Measurements from ENCODE around the gene RALGPS1.

The RALGPS1 gene

GRCh38 chr9:127148014-127148413 lies 233.4 kb downstream of the RALGPS1 start:
- in situ Hi-C loops (cut with HindIII; ENCODE audit: low pct_ligation_motif_present, low pct_unique_long_range_greater_than_20kb, low sequenced_read_pairs): no loop called here

GRCh38 chr9:127149010-127149409 lies 234.4 kb downstream of the RALGPS1 start:
- DNase-seq: no peak
- in situ Hi-C loops (cut with HindIII; ENCODE audit: low pct_ligation_motif_present, low pct_unique_long_range_greater_than_20kb, low sequenced_read_pairs): no loop called here

More at GRCh38 chr9:127148014-127148413, 233.4 kb downstream of the RALGPS1 start:
- no peak for DNase-seq

GRCh38 chr9:127149463-127150390 lies 235.1 kb downstream of the RALGPS1 start:
- DNase-seq: no peak

DNA sequence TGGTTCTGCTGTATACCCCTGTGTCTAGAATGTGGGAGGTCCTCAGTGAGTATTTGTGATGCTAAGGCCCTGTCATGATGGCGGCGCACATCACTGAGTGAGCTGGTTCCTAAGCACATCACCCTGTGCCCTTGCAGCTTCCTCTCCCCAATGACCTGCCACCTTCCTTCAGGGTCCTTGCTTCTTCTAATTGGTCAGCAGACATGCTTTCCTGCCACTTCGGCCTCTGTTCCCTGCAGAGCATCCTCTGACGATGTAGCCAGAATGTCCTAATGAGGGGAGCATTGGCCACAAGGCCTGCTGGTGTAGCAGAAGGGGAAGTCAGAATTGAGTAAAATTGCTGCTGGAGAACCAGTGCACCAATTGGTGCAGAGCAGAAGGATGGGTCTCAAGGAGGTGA lies 238.9 kb downstream of the RALGPS1 start:
- DNase-seq: no peak
- in situ Hi-C loops (cut with HindIII; ENCODE audit: low pct_ligation_motif_present, low pct_unique_long_range_greater_than_20kb, low sequenced_read_pairs): no loop called here

More at GRCh38 chr9:127149463-127150390, 235.1 kb downstream of the RALGPS1 start:
- in situ Hi-C loops (cut with HindIII; ENCODE audit: low pct_ligation_motif_present, low pct_unique_long_range_greater_than_20kb, low sequenced_read_pairs): no loop called here

- in situ Hi-C loops (cut with HindIII; ENCODE audit: low pct_ligation_motif_present, low pct_unique_long_range_greater_than_20kb, low sequenced_read_pairs): no loop called here
- no peak for DNase-seq
Measured at GRCh38 chr9:127154003-127154389, 239.4 kb downstream of the RALGPS1 start.

GRCh38 chr9:127154390-127155191 lies 240.0 kb downstream of the RALGPS1 start:
- in situ Hi-C loops (cut with HindIII; ENCODE audit: low pct_ligation_motif_present, low pct_unique_long_range_greater_than_20kb, low sequenced_read_pairs): no loop called here
- DNase-seq: no peak

DNA sequence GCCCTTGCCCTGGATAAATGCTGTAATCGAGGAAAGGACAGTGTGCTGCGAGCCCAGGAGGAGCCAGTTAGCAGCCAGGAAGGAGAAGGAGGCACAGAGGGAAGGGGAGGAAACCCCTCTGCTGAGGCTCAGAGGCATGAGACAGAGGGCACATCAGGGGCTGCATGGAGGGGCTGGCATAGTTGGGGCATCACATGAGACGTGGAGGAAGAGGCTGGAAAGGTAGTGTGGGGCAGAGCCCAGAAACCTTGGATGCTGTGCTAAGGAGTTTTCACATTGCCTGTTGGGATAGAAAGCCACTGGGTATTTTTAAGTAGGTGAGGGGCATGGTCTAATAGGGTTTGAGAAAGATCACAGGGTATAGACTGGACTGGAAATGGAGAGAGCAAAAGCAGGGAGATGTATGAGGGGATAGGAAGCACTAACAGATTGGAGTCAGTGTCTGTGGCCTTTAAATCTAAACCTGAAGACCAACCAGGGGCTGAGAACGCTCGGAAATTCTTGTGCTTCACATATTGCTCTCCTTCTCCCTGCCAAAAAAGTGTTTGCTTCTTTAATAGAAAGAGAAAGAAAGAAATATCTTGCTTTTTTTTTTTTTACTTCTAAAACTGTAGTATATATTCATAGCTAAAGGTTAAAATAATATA lies 240.9 kb downstream of the RALGPS1 start:
- DNase-seq: no peak
- in situ Hi-C loops (cut with HindIII; ENCODE audit: low pct_ligation_motif_present, low pct_unique_long_range_greater_than_20kb, low sequenced_read_pairs): no loop called here

DNA sequence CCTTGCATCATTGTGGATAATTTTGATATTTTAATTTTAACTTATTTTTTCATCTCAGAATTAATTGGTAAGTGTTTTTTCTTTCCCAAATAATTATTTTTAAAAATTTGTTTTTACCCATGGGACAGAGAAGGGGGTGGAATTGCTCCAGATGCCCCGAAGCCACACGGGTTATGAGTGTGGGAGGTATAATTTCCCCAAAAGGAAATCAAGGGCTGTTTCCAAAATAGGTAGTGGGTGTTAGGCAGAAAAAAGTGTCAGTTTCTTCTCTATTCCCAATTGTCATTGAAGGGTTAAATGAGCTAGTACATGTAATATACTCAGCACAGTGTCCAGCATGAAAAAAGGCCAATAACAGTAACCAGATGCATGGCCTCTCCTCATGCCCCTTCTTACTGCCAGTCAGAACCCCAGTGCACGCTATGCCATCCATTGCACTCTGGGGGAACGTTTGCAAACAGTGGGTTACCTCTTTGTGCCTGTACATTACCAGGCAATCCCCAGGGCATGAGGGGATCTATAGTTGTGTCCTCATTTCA lies 244.3 kb downstream of the RALGPS1 start:
- in situ Hi-C loops (cut with HindIII; ENCODE audit: low pct_ligation_motif_present, low pct_unique_long_range_greater_than_20kb, low sequenced_read_pairs): no loop called here
- no peak for DNase-seq

- peak; percentile 47 for DNase-seq
- in situ Hi-C loops (cut with HindIII; ENCODE audit: low pct_ligation_motif_present, low pct_unique_long_range_greater_than_20kb, low sequenced_read_pairs): no loop called here
Measured at GRCh38 chr9:127159325-127159801, 244.8 kb downstream of the RALGPS1 start.

- in situ Hi-C loops (cut with HindIII; ENCODE audit: low pct_ligation_motif_present, low pct_unique_long_range_greater_than_20kb, low sequenced_read_pairs): no loop called here
- no peak for DNase-seq
Measured at GRCh38 chr9:127159949-127160610, 245.5 kb downstream of the RALGPS1 start.

DNA sequence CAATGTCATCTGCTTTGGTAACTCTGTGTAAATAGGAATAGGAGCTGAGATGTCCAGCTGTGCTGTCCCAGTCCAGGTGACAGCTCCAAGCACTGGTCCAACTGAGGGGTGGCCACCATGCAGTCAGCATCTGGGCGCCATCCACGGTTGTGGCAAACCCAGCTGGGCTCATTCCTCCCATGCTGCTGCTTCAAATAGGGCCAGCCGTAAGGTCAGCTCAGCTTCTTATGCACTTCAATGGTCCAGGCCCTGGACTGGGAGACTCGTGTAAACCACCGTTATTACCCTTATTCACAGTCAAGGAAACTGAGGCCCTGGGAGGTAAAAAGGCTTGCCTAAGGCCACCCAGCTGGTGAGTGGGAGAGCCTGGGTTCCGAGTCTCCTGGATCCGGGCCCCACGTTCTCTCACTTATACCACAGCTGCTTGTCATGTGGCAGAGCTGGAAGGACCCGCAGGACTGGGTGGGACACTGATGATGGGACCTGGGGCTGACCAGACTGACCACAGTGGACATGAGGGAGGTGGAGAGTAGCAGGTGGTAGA lies 246.6 kb downstream of the RALGPS1 start:
- DNase-seq: no peak
- in situ Hi-C loops (cut with HindIII; ENCODE audit: low pct_ligation_motif_present, low pct_unique_long_range_greater_than_20kb, low sequenced_read_pairs): no loop called here

GRCh38 chr9:127162046-127162863 lies 247.7 kb downstream of the RALGPS1 start:
- DNase-seq: no peak
- in situ Hi-C loops (cut with HindIII; ENCODE audit: low pct_ligation_motif_present, low pct_unique_long_range_greater_than_20kb, low sequenced_read_pairs): no loop called here

DNA sequence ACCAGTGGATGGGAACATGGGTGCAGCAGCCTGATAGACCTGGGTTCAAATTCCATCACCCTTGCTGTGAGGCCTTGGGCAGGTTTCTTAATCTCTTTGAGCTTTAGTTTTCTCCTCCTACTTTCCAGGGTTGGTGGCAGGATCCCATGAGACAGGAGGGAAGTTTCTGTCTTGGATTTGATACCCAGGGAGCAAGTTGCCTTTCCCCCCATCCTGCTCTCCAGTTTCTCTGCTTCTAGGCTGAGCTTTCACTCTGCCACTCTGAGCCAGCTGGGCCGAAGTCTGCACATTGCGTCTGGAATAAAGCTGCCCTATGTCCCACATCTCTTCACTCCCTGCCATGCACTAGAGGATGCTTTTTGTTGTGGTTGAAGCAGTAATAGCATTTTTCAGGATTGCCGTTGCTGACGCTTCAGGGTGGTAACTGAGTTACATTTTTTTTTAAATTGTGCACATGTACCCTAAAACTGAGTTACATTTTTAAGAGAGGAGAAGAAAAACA lies 248.3 kb downstream of the RALGPS1 start:
- in situ Hi-C loops (cut with HindIII; ENCODE audit: low pct_ligation_motif_present, low pct_unique_long_range_greater_than_20kb, low sequenced_read_pairs): no loop called here
- no peak for DNase-seq

DNA sequence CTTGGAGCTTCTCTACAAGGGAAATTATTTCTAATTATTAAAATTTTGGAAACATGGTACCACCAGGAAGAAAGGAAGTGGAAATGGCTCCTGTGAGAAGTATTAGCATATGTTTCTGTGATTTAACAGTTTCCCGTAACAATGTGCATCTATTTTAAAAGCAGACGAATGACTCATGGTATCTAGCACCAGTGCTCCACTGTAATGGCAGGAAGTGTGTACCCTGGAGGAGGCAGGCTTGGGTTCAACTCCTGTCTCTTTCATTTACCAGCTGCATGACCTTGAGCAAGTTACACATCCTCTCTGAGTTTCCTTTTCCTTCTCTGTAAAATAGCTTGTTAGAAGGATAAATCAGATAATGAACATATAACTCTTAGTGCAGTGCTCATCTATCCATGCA lies 248.8 kb downstream of the RALGPS1 start:
- DNase-seq: peak; percentile 22
- in situ Hi-C loops (cut with HindIII; ENCODE audit: low pct_ligation_motif_present, low pct_unique_long_range_greater_than_20kb, low sequenced_read_pairs): no loop called here

GRCh38 chr9:127165116-127165515 lies 250.5 kb downstream of the RALGPS1 start:
- DNase-seq: no peak
- in situ Hi-C loops (cut with HindIII; ENCODE audit: low pct_ligation_motif_present, low pct_unique_long_range_greater_than_20kb, low sequenced_read_pairs): no loop called here

DNA sequence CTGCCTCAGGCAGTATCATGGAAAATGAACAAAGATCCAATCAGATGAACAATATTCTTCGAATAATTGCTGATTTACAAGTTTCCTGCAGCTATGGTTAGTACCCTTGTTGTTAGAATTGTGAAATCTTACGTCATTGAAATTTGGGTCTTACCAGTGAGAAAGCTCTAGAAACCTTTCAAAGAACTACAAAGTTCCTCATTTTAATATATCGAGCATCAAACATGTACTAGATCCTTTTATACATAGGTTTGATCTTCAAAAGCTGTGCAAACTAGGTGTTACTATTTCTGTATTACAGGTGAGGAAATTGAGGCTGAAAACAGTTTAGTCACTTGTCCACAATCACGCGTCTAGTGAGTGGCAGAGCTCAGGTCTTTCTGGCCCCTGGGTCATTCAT lies 251.5 kb downstream of the RALGPS1 start:
- in situ Hi-C loops (cut with HindIII; ENCODE audit: low pct_ligation_motif_present, low pct_unique_long_range_greater_than_20kb, low sequenced_read_pairs): no loop called here
- DNase-seq: no peak
